T-helper 9 cell (primary cell): ENCODE measurements around the gene SCAF8.
"Not testable (repeated sequence)": the region's sequence is repeated elsewhere in the genome, so short reads cannot be mapped to it uniquely, and the experiment has no call there.

Experiments used
- DNase-seq: peaks from one replicate; pipeline ENCODE4 v3.0.0-alpha.2; 2020

The SCAF8 gene

DNA sequence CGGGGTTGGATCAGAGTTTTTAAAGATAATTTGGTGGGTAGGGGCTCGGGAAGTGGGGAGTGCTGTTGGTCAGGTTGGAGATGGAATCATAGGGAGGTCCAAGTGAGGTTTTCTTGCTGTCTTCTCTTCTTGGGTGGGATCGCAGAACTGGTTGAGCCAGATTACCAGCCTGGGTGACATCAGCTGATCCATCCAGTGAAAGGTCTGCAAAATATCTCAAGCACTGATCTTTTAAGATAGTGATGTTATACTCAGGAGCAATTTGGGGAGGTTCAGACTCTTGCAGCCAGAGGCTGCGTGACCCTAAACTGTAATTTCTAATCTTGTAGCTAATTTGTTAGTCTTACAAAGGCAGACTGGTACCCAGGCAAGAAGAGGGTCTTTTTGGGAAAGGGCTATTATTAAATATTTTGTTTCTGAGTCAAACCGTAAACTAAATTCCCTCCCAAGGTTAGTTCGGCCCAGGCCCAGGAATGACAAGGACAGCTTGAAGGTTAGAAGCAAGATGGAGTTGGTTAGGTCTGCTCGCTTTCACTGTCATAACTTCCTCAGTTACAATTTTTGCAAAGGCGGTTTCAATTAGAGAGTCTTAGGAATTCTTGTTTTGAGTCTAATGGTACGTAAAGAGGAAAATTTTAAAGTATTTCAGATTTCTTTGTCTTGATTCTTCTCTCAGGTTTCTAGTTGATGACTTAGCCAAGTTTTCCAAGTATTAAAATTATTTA lies 53.1 kb downstream of the SCAF8 start:
- no peak for DNase-seq

DNA sequence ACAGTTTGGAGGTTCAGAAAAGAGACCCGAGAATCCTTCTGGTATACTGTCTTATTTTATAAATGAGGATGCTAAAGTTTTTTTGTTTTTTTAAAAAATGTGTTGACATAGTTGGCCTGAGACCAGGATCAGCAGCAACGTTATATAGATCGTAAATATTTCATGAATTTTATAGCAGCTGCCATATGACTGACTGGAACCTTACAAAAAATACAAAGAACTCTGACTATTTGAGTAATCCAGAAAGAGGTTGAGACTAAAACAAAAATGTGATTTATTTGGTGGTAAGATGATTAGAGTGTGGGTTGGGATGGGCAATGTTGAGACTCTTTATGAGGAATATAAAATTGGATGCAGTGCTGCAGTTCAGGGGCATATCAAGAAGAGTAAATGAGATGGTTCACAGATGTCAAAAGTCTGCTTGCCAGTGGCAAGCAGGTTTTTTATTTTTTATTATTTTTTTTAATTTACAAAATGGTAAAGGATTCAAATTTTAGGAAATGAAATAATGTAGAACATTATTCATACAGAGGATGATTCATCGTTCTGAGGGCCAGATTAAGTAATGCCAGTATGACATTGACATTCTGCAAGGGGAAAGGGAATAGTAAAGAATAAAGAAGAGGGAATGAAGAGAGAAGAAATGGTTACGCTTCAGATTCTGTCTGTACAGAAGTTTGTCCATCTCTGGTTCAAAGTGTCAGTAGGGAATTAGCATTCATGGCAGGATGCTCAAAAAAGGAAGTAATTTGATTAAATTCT lies 58.5 kb downstream of the SCAF8 start:
- no peak for DNase-seq

DNA sequence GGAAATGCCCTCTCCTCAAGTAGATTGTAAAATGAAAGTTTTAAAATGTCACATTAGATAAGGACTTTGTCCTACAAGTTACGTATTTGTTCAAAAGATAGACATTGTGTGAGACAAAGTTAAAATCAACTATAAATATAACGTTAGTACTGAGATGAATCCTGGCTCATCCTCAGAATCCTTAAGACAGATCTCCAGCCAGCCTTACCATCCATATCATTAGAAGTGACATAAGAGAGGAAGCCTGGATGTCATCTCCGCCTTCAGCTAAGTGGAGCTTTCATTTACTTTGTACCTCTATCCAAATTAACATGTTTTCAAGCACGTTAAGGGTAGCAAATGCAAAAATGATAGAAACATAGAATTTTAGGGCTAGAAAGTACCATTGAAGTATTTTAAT lies 59.1 kb downstream of the SCAF8 start:
- DNase-seq: no peak

DNA sequence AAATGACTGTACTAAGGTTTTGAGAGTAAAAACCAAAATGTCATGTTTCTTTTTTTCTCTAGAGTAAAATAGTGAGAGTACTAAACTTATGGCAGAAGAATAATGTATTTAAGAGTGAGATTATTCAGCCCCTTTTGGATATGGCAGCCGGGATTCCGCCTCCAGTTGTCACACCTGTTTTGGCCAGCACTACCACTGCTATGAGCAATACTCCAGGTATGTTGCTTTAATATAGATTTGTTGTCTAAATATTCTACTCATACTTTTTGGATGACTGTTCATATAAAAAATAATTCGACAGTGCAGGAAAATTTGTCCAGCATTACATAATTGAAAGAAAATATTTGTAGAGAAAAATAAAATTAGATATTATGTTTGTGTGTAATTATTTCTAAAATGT lies 59.5 kb downstream of the SCAF8 start:
- no peak for DNase-seq

DNA sequence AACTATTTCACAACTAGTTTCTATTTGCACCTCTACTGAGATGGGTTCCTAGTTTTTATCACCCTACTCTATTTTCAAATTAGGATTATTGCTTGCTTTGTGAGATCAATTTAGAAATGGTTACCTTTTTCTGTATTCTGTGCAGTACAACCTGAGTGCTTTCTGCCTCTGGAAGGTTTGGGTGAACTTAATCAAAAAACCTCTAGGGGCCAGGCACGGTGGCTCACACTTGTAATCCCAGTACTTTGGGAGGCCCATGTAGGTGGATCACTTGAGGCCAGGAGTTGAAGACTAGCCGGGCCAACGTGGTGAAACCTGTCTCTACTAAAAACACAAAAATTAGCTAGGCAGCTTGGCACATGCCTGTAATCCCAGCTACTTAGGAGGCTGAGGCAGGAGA lies 63.3 kb downstream of the SCAF8 start:
- DNase-seq: no peak

DNA sequence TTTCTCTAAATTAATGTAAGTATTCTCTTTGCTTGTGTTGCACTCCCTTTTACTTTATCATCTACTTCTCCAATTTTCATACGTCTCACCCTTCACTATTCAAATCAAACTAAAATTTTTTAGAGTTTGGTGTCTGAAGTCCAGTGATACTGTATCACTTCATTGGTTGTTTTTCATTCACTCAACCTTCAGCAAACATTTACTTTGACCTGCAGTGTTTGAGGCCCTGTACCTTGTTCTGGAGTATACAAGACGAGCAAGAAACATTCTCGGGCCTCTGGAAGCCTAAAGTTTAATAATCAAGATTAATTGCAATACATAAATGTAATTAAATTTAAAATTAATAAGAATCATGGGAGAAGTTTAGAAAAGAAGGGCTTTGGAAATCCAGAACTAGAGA lies 64.6 kb downstream of the SCAF8 start:
- DNase-seq: no peak

DNA sequence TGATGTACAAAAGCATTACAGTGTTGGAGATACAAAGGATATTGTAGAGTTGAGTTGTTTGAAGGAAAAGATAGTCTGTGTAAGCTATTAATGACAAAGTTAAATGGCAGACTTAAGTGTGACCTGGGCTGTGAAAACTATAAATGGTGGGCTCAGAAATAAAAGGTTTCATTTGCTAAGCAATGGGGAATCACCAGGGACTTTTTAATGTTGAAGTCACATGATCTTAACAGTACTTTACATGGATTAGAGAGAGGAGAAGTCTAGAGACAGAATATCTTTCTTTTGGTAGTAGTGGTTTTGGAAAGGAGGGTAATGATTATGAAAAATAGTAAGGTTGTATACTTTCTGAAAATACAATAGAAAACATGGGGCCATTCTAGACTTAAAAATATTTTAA lies 67.1 kb downstream of the SCAF8 start:
- DNase-seq: no peak

DNA sequence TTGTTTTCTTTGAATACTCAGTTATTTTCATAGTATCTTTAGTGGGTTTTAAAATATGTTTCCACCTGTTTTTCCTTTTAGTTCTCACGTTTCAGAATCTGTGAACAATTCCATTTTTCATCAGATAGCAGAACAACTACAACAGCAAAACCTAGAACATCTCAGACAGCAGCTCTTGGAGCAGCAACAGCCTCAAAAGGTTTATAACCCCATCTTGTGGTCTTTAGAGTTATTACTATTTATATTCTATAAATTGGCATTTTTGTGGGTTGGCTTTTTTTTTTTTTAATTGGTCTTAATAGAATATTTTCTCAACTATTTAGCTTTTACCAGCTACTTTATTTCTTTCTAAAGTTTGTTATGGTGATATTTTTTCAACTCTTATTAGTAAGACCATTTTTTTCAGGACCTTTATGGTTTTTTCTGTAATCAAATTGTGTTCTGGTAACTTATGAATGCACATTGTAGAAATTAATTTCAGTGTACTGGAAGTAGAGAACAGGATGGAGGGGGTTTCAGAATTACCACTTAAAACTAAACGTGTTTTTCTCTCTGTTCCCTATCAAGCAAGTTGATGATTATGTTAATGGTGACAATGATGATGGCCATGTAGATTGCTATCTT lies 72.2 kb downstream of the SCAF8 start:
- DNase-seq: no peak

DNA sequence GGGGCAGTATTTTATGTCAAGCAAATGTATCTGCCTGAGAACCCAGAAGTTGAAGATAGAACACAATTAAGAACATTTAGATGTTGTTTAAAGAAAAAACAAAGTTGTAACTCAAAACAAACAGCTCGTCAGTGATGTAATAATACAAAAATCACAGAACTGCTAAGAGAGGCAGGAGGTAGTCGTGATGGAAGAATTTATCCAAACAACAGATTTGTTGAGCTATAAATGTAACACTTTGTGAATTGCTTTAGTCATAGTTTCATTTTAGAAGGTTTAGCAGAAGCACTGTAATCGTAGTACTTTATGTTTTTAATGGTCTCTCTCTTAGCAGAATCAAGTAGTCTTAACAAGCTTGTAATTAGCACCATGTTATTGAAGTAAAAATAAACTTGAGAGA lies 73.6 kb downstream of the SCAF8 start:
- no peak for DNase-seq

DNA sequence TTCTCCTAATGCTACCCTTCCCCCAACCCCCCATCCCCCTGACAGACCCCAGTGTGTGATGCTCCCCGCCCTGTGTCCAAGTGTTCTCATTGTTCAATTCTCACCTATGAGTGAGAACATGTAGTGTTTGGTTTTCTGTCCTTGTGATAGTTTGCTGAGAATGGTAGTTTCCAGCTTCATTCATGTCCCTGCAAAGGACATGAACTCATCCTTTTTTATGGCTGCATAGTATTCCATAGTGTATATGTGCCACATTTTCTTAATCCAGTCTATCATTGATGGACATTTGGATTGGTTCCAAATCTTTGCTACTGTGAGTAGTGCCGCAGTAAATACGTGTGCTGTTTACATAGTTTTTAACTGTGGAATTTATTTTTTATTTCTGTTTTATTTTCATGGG lies 78.4 kb downstream of the SCAF8 start:
- not testable (repeated sequence) for DNase-seq

DNA sequence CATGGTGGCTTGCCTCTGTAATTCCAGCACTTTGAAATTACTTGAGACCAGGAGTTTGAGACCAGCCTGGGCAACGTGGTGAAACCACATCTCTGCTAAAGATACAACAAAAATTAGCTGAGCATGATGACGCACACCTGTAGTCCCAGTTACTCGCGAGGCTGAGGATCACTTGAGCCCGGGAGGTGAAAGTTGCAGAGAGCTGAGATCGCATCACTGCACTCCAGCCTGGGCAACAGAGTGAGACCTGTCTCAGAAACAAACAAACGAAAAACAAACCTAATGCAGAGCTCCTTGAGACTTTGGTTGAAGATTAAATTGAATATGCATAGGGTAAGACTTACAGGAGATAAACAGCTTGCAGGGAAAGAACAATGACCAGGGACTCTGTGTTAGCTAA lies 80.8 kb downstream of the SCAF8 start:
- DNase-seq: no peak

DNA sequence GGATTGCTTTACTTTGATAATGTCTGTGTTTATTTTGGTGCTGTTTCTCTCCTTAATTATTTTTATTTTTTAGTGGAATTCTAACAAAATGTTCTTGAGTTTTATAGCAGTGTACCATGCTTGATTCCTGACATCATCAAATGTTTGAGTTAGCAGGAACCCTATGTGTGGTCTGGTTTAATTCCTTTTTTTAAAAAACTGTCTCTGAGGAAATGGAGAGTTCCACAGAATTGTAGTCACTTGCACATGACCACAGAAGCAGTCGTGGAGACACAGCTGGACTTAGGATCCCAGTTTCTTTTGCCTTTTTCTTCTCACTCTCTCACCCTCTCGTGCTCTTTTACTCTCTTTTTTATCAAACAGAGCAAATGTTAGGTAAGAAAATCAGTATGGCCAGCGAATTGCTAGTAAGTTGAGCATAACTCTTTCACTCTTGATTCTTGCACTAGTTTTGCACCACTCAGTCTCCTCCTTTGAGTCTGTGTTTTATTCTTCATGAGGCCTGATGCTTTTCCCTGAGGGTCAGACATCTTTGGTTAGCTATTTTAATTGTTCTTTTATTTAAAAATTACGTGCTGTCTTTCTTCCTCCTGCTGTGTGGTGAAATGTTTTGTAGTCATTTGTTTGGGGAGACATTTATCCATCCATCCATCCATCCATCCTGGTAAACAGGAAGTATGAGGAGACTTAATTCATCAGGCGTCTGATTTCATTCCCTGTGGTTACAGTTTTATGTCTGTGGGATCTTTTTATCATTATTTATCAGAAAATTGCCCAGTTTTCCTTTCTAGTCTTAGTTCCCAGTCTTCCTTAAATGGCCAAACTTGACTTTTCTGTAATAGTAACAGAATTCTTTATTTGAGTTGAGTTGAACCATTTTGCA lies 83.0 kb downstream of the SCAF8 start:
- no peak for DNase-seq

DNA sequence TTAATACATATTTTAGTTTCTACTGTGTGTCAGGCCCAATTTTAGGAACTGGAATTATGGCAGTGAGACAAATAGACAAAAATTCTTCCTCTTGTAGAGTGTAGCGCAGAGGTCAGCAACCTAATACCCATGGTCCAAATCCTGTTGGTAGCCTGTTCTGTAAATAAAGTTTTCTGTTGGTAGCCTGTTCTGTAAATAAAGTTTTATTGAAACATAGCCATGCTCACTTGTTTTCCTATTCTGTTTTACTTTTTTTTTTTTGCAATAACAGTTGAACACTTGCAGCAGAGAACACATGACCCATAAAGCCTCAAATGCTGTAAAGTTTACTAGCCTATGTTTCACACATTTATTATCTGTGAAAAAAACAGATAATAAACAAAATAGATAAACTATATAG lies 87.9 kb downstream of the SCAF8 start:
- no peak for DNase-seq

DNA sequence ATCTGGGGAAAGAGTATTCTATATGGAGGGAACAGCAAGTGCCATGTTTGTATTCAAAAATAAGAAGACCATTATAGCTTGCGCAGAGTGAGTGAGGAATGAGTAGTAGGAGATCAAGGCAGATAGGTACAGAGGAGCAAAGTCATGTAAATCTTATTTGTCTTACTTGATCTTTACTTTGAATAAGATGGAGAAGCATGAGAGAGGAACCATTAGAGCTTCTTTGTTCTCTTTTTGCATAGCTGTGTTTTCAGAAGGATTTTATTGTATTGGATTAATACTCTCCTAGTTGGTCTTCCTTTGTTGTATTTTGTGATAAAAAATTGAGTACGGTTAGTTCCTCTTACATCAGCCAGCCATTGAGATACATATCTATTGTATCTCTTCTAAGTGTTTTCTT lies 88.4 kb downstream of the SCAF8 start:
- DNase-seq: no peak

DNA sequence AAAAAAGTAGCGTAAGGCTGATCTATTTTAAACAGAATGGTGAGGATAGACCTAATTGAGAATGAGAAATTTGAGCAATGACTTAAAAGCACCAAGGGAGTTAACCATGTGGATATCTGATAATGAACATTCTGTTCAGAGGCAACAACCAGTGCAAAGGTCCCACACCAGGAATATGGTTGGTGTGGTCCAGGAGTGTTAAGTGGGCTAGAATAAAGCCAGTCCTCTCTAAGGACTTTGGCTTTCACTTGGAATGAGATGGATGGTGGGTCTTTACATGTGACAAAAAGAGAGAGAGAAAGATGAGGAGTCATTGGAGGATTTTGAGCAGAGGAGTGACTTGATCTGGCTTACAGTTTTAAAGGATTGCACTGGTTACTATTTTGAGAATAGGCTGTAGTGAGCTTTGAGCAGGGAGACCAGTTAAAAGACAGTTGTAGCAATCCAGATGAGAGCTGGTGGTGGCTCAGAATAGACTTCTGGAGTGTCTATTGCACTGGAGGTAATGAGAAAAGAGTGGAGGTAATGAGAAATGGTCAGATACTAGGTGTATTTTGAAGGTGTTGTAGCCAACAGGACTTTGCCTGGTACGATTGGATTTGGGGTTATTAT lies 89.8 kb downstream of the SCAF8 start:
- DNase-seq: no peak

DNA sequence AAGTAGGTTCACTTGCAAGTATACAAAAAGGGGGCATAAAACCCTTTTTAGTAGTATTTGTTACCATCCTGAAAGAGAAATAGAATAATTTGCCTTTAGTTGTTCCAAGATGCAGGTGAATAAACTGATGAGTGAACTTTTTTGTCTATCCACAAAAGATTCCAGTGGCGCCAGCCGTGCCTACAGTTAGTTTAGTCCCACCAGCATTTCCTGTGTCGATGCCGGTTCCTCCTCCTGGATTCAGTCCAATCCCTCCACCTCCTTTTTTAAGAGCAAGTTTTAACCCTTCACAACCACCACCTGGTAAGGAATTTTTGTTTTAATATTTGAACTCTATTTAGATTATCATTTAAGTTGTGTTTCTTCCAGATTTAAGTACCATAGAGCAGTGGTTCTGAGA lies 90.9 kb downstream of the SCAF8 start:
- no peak for DNase-seq

DNA sequence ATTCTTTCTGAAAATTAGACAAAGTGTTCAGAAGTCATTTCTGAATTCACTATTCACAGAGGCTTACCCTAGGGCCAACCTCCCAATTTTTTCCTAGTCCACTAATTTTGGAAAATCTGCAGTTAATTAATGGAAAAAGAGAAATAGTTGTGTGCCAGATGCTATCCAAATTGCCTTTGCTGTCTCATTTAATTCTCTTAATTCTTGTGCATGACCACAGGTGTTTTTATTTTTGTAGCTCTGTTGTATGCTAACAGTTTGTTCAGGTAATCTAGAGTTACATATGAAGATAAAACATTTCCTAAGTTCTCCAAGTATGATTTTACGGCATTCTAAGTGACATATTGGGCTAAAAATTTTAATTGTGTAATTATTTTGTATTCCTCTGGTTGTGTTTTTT lies 96.8 kb downstream of the SCAF8 start:
- DNase-seq: no peak

DNA sequence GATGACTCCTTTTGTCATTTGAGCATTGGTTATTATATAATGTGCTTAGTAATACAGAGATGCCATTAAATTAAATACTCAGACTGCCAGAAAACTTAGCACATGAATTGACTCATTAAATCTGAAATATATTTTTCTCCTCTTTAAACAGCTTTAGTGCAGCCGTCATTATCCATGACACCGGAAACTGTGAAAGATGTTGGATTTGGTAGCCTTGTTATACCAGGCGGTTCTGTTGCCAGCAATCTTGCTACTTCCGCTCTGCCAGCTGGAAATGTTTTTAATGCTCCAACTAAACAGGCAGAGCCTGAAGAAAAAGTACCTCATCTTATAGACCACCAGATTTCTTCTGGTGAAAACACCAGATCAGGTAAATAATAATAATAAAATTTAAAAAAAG lies 97.6 kb downstream of the SCAF8 start:
- no peak for DNase-seq

DNA sequence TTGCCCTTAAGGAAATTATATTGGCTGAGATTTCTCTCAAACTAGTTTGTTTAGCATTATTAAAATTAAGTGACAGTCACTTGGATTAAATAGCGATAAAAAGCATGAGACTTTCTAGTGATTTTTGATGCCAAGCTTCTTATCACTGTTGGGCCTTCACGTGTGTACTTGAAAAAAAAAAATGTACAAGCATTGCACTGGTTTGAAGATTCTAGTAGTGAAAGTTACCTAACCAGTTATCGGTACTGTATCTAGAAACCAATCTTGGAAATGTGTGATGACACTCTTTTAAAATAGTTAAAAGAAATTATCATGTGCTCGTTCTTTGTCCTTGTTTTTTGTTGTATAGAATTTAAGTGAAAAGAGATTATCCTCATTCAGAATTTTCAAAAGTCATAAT lies 102.1 kb downstream of the SCAF8 start:
- DNase-seq: no peak

DNA sequence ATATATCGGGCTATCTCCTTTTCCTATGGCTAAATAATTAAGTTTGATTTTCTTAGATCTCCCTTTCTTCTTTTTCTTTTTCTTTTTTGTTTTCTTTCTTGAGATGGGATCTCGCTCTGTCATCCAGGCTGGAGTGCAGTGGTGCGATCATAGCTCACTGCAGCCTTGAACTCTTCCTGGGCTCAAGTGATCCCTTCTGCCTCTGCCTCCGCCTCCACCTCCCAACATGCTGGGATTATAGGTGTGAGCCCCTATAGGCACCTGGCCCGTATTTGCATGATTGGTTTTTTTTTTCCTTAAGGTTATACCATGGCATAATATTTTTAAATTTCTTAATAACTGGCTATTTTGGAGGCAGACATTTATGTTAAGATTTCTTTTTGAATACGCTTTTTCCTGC lies 106.3 kb downstream of the SCAF8 start:
- DNase-seq: no peak

DNA sequence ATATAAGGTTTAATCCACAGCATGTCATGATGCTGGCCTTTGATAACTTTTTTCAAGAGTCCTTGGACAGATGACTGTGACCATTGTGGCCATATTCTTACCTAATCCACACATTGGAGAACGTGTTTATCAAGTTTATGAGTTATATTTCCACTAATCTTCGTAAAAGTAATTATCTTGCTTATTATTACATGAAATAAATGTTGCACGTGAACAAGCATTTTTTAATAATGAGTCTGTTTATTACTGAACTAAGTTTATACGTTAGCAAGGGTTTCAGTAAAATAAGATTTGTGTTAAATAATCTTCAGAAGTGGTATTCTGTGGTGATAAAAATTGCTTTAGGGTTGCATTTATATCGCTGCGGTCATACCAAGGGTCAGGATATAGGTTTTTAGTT lies 107.1 kb downstream of the SCAF8 start:
- DNase-seq: no peak

DNA sequence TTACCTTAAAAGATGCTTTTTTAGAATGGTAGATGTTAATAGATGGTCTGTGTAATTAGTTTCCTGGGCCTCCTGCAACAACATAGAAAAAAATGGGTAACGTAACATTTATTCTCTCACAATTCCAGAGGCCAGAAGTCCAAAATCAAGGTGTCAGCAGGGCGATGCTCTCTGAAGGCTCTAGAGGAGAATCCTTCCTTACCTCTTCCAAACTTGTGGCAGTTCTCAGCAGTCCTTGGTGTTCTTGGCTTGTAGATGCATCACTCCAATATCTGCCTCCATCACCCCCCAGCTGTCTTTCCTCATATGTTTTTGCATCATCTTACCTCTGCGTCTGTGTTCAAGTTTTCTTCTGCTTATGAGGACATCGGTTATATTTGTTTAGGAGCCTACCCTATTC lies 107.9 kb downstream of the SCAF8 start:
- DNase-seq: no peak

DNA sequence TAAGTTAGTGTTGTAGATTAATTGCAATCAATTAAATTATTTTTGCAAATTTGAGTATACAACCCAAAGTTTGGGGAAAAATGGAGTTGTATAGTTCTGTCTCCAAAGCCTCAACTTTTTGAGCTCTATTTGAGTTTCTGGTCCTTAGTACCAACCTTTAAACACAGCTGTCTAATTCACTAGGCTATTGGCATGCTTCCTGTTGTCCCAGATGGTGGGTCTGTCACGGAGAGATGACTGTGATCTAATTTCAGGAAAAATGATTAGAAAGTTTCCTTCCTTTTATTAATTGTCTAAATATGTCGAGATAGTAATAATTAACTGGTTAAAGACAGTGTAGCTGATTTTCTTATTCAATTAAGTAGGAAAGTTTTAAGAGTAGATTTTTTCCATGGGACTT lies 109.6 kb downstream of the SCAF8 start:
- DNase-seq: no peak
